GM06990 (cell line): Measurements from ENCODE around the gene EIPR1.
"Not testable (repeated sequence)": the region's sequence is repeated elsewhere in the genome, so short reads cannot be mapped to it uniquely, and the experiment has no call there.

Source experiments
- DNase-seq: peaks from one replicate; pipeline ENCODE4 v3.0.0-alpha.2; 2011; ENCODE audit not compliant: insufficient read length; ENCODE audit errors: extremely low read depth
- H3K27me3 ChIP-seq: replicated peaks from 2 replicates; pipeline ENCODE4 v1.6.0; 2011; ENCODE audit warnings: low read length; ENCODE audit not compliant: control insufficient read depth, insufficient read depth
- H3K36me3 ChIP-seq: 2 replicates; pipeline ENCODE4 v1.5.1; 2011; ENCODE audit warnings: low read length; ENCODE audit not compliant: control insufficient read depth, insufficient read depth
- H3K4me3 ChIP-seq: replicated peaks from 2 replicates; pipeline ENCODE4 v1.5.1; 2011; ENCODE audit warnings: low read depth, mild to moderate bottlenecking, control low read depth, low read length
- TF ChIP-seq, protein P1 (sequence below): IDR thresholded peaks from 2 replicates; pipeline ENCODE4 v1.5.1; 2011; ENCODE audit warnings: low read length, control low read depth, mild to moderate bottlenecking, inconsistent platforms; ENCODE audit not compliant: insufficient read depth, poor library complexity, severe bottlenecking

EIPR1 gene

DNA sequence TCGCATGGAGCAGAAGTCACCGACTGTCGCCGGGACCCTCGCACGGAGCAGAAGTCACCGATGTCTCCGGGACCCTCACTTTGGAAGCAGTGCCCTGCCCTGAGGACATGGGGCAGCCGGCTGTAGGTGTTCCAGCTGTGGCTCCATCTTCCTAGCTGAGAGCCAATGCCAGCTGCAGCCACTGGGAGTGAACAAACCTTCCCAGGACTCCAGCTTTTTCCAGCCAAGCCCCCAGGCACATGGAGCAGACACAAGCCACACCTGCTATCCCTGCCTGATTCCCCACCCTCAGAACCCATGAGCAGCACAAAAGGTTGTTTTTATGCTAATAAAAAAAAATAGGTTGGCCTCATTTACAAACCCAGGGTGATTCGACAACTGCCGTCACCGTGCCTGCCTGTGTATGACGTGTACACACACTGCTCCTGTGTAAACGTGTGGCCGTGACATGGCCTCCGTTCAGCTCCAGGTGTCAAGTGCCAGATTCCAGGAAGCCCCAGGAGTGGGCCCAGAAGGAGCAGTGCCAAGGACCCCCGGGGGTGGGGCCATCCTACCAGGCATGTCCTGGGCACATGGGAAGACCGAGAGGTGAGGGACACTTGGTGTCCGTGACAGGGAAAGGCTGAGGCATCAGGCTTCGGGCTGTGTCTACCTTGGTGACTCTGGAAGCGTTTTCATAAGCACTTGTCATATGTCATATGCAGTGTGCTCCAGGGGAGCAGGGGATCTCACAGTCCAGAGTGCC, 91.5 kb downstream of the EIPR1 start:
- TF ChIP-seq, protein P1, sequence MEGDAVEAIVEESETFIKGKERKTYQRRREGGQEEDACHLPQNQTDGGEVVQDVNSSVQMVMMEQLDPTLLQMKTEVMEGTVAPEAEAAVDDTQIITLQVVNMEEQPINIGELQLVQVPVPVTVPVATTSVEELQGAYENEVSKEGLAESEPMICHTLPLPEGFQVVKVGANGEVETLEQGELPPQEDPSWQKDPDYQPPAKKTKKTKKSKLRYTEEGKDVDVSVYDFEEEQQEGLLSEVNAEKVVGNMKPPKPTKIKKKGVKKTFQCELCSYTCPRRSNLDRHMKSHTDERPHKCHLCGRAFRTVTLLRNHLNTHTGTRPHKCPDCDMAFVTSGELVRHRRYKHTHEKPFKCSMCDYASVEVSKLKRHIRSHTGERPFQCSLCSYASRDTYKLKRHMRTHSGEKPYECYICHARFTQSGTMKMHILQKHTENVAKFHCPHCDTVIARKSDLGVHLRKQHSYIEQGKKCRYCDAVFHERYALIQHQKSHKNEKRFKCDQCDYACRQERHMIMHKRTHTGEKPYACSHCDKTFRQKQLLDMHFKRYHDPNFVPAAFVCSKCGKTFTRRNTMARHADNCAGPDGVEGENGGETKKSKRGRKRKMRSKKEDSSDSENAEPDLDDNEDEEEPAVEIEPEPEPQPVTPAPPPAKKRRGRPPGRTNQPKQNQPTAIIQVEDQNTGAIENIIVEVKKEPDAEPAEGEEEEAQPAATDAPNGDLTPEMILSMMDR, result no peak
- Histone ChIP-seq H3K27me3 (no peaks in the 10 kb centered on the region), H3K4me3 (no peak overlapping the region), H3K36me3 (no peaks in the 10 kb centered on the region; the same call in 1 of the 2 replicates)
- no peak for DNase-seq

DNA sequence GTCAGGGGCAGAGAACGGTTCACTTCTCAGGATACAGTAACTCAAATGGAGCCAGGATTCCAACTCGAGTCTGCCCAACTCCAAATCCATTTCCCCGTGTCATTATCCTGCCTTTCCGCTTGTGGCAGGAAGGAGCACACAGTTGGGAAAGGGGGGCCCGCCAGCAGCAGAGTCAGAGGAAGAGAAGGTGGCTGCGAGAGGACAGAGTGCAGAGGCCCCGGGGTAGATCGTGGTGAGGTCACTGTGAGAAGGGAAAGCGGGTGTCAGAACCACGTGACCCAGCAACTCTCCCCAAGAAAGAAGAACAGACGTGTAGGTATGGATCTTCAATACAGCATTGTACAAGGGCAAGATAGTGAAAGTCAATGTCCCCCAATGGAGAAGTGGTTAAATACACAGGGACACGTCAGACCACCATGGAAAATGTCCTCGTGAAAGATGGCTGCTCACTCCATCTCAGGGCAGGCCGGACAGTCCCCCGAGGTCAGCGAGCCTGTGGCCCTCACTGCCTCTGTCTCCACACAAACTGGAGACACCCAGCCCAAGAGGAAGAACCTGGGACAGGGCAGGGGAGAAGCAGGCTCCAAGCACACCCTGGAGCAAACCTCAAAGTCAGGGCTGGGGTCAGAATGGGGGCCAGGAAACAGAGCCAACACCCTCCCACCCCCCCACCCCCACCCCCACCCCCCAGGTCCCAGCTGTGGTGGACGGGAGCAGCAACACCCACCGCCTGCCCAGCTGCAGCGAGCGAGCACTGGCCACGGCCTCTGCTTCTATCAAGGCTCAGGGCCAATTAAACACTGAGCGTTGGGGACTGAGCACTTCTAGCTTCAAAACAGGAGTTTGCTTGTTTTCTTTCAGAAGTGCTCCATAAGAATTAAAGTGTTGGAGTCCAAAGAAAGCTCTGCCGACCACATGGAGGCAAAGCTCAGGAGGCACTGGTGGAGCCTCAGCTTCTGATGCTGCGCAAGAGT, 92.7 kb downstream of the EIPR1 start:
- H3K4me3 ChIP-seq, result no peak overlapping the region
- no peaks in the 10 kb centered on the region; the same call in none of the 2 replicates for H3K36me3 ChIP-seq
- TF ChIP-seq, protein P1, result no peak
- H3K27me3 ChIP-seq, result no peaks in the 10 kb centered on the region
- no peak for DNase-seq

DNA sequence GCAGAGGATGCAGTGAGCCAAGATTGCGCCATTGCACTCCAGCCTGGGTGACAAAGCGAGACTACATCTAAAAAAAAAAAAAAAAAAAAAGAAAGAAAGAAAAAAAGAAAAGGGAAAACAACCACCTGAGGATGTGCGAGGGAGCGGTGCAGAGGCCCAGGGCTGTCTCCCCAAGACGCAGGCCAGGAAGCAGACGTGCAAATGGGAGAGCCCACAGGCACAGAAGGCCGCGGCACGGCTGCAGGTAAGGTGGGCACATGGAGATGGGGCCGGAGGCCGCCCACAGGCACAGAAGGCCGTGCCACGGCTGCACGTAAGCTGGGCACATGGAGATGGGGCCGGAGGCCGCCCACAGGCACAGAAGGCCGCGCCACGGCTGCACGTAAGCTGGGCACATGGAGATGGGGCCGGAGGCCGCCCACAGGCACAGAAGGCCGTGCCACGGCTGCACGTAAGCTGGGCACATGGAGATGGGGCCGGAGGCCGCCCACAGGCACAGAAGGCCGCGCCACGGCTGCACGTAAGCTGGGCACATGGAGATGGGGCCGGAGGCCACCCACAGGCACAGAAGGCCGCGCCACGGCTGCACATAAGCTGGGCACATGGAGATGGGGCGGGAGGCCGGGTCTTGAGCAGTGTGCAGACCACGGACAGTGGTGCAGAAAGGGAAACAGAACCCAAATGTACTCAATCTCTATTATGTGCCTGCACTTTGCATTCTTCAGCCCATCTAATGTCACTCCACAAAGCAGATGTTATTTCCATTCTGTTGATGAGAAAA, 93.6 kb downstream of the EIPR1 start:
- not testable (repeated sequence) for DNase-seq, H3K36me3 ChIP-seq, H3K27me3 ChIP-seq, H3K4me3 ChIP-seq

DNA sequence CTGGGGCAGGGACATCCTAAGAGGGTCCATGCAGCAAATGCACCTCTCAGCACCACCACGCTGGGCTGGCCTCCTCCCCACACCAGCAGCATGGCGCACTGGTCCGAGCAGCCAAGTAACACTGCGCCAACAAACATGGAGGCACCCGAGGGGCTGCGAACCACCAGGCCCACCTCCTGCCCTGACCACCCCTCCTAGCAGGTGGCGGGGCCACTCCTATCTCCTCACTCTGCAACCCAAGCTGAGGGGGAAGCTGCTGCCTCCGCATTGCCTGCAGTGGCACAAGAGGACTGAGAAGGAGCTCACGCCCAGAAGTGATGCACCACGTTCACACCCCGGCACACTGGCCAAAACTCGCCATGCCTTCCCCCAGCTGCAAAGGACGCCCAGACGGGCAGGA, 94.4 kb downstream of the EIPR1 start:
- TF ChIP-seq, protein P1, result no peak
- Histone ChIP-seq H3K27me3 (no peaks in the 10 kb centered on the region), H3K36me3 (peaks cover 2% of the 10 kb centered on the region), H3K4me3 (no peak overlapping the region)
- no peak for DNase-seq

DNA sequence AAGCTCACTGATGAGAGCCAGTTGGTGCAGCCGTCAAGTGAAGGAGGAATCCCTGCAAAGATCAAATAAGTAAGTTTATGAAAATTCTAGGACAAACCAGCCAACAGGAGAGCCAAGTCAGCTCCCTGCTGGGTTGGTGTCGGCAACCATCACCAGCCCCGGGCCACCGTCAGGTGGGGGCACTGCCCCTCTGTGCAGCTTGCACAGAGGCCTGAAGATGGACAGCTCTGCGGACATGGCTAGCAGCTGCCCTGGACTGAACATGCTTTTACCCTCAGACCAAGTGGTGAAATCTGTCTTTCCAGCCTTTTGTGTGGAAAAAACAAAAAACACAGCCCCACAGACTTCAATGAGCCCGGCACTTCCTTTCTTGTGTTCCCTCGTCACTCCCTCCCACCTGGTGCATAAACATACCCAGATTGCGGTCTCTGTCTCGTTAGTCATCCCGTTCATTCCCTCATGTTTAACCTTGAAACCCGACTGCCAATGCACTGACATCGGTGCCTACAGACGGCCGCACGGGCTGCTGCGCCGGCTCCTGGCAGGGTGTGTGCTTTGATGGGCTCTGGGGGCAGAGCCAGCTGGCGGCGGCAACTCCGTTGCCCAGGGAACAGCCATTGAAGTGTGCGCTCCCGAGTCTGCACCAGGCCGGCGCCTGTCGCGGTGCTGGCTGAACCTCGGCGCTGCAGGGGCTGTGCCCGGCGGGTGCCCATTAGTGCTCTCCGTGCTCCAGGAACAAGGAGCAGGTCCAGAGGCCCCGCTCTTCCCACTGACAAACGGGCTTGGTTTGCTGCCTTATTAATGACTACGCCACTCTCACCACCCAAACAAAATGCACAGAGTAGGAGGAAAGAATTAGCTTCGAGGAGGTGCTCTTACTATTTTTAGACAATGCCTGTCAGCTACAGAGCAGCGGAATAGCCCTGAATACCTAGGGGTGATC, 95.3 kb downstream of the EIPR1 start:
- Histone ChIP-seq H3K4me3 (no peak overlapping the region), H3K27me3 (no peaks in the 10 kb centered on the region), H3K36me3 (peaks cover 6% of the 10 kb centered on the region)
- TF ChIP-seq, protein P1, result no peak
- DNase-seq, result no peak
